A549 (cell line): ENCODE results near the gene CTNNBL1. TPM values are rescaled to one million over a fixed set of nuclear protein-coding genes. Genes with fewer than 3 reads are reported as not detected.

Experiments used
- ATAC-seq, 2 experiments: fragments of 200-7000 bp in 1 of 2; fragments of >200 bp in 1 of 2; cut with Nextera tagmentation in 1 of 2; cut with Tn5 transposase in 1 of 2; 3 replicates each; pipeline versions ENCODE4 v1.8.0 to v1.9.1; 2018 to 2020; ENCODE audit warnings: mild to moderate bottlenecking in 1 of 2, moderate library complexity in 1 of 2
- CTCF ChIA-PET: fragments of 300-600 bp; sonication (Branson Sonifier 250); formaldehyde crosslinking; extraction: SDS; loops from one replicate; lab custom pipeline; 2021; ENCODE audit warnings: antibody characterized with exemption, inconsistent platforms; lab: Yijun Ruan, JAX
- POLR2A ChIA-PET: fragments of 350-600 bp; formaldehyde crosslinking; extraction: SDS; loops from one replicate; lab custom pipeline; 2021; ENCODE audit warnings: antibody characterized with exemption, inconsistent platforms; lab: Yijun Ruan, JAX
- DNase-seq, 2 experiments: peaks; one replicate each; pipeline versions ENCODE4 v3.0.0 to v3.0.0-alpha.2; 2011 to 2016; ENCODE audit warnings: low read depth in 1 of 2, low spot score in 1 of 2
- FAIRE-seq: peaks from 2 replicates; lab custom pipeline; 2011; peaks lifted over from hg19 to GRCh38; lab: Jason Lieb, UNC
- H3K27ac ChIP-seq, 2 experiments: fragments of >200 bp; sonication (Bioruptor Twin); formaldehyde crosslinking; 3 replicates each; pipeline ENCODE4 v1.5.1; 2016 to 2017
- H3K4me1 ChIP-seq: fragments of >200 bp; sonication (Bioruptor Twin); formaldehyde crosslinking; 3 replicates; pipeline ENCODE4 v1.6.1; 2016
- H3K4me2 ChIP-seq: fragments of >200 bp; sonication (Bioruptor Twin); formaldehyde crosslinking; 3 replicates; pipeline ENCODE4 v1.6.1; 2016
- H3K4me3 ChIP-seq: fragments of >200 bp; sonication (Bioruptor Twin); formaldehyde crosslinking; 3 replicates; pipeline ENCODE4 v1.5.1; 2016
- H3K9me3 ChIP-seq: fragments of >200 bp; sonication (Bioruptor Twin); formaldehyde crosslinking; 3 replicates; pipeline ENCODE4 v1.6.1; 2016
- ATOH8 ChIP-seq: fragments of 250-450 bp; sonication (Bioruptor Pico); IDR thresholded peaks from 2 replicates; pipeline ENCODE4 v1.5.0; 2020; ENCODE audit warnings: low read depth, mild to moderate bottlenecking, moderate library complexity
- BHLHE40 ChIP-seq: IDR thresholded peaks from 2 replicates; pipeline ENCODE4 v1.6.1; 2012; ENCODE audit warnings: low read depth, low read length, inconsistent platforms
- EP300 ChIP-seq, 2 experiments: fragments of >200 bp; sonication (Bioruptor Twin); formaldehyde crosslinking; IDR thresholded peaks; 2 replicates in 1 of 2; 3 replicates in 1 of 2; pipeline ENCODE4 v1.6.1; 2016 to 2017
- HDAC2 ChIP-seq: fragments of 200-600 bp; sonication (generic); IDR thresholded peaks from 2 replicates; pipeline ENCODE4 v1.6.1; 2016
- HOXB13 ChIP-seq: fragments of 250-450 bp; sonication (Bioruptor Pico); IDR thresholded peaks from 2 replicates; pipeline ENCODE4 v1.5.0; 2020; ENCODE audit warnings: low read depth, mild to moderate bottlenecking, moderate library complexity
- MYC ChIP-seq: IDR thresholded peaks from 2 replicates; pipeline ENCODE4 v1.6.1; 2012; ENCODE audit warnings: mild to moderate bottlenecking, inconsistent platforms, low read length, improper control_type of control experiment, borderline replicate concordance
- PBX3 ChIP-seq: IDR thresholded peaks from 2 replicates; pipeline ENCODE4 v1.6.1; 2012
- POLR2A ChIP-seq: IDR thresholded peaks from 2 replicates; pipeline ENCODE4 v1.6.1; 2012; ENCODE audit warnings: mild to moderate bottlenecking, low read length
- RAD21 ChIP-seq, 2 experiments: fragments of >200 bp in 1 of 2; sonication (Bioruptor Twin) in 1 of 2; formaldehyde crosslinking in 1 of 2; IDR thresholded peaks in 1 of 2; conservative IDR thresholded peaks in 1 of 2; 2 replicates in 1 of 2; 3 replicates in 1 of 2; pipeline ENCODE4 v1.6.1; 2012 to 2018; ENCODE audit warnings: inconsistent platforms in 1 of 2
- RCOR1 ChIP-seq: fragments of 150-350 bp; IDR thresholded peaks from 2 replicates; pipeline ENCODE4 v1.6.1; 2014; ENCODE audit warnings: antibody characterized with exemption, low read length, low read depth
- REST ChIP-seq: fragments of 200-600 bp; sonication (generic); IDR thresholded peaks from 2 replicates; pipeline ENCODE4 v1.6.1; 2016; ENCODE audit warnings: antibody characterized with exemption, mild to moderate bottlenecking, moderate library complexity
- SMC3 ChIP-seq: fragments of >200 bp; sonication (Bioruptor Twin); formaldehyde crosslinking; IDR thresholded peaks from 3 replicates; pipeline ENCODE4 v1.6.1; 2018; ENCODE audit warnings: inconsistent platforms
- SREBF2 ChIP-seq: fragments of 450-650 bp; IDR thresholded peaks from 2 replicates; pipeline ENCODE4 v1.6.1; 2014; ENCODE audit warnings: mild to moderate bottlenecking, moderate library complexity
- USF2 ChIP-seq: fragments of 450-650 bp; IDR thresholded peaks from 2 replicates; pipeline ENCODE4 v1.6.1; 2014; ENCODE audit warnings: antibody characterized with exemption
- ZC3H11A ChIP-seq: fragments of 450-650 bp; IDR thresholded peaks from 2 replicates; pipeline ENCODE4 v1.6.1; 2014; ENCODE audit warnings: antibody characterized with exemption, mild to moderate bottlenecking
- ZFP36 ChIP-seq: fragments of 450-650 bp; IDR thresholded peaks from 2 replicates; pipeline ENCODE4 v1.6.1; 2014; ENCODE audit warnings: borderline replicate concordance; ENCODE audit not compliant: partially characterized antibody
- ZNF302 ChIP-seq: fragments of 250-450 bp; sonication (Bioruptor Pico); IDR thresholded peaks from 2 replicates; pipeline ENCODE4 v1.9.0; 2021; ENCODE audit warnings: inconsistent platforms, mild to moderate bottlenecking, moderate library complexity
- WGBS: methylation state at CpG from one replicate; pipeline ENCODE4 v1.1.6; 2017; ENCODE audit errors: missing lambda C conversion rate; 5-methylcytosine and 5-hydroxymethylcytosine counted together
- polyA plus RNA-seq, 4 experiments: library from polyadenylated mRNA; depleted of rRNA in 3 of 4; stranded (reverse); fragments of >200 nt; fragmentation: RNase III in 1 of 4; extraction: RNeasy Plus Mini Kit Qiagen cat#74134 plus additional on column Dnase treatment in 1 of 4; gene quantifications; 2 replicates in 3 of 4; 3 replicates in 1 of 4; pipeline ENCODE4 v1.2.3, GENCODE V29; 2011 to 2017

The CTNNBL1 gene
- polyA plus RNA-seq, 2 of the 4 experiments (the other 2 are of a cell fraction): 41.0 to 59.9 TPM

GRCh38 chr20:37868851-37869333, 175.1 kb downstream of the CTNNBL1 start:
- ATAC-seq (no peak), FAIRE-seq (no peak), DNase-seq (no peak)
- no peaks in the 10 kb centered on the region for H3K4me1 ChIP-seq
- H3K4me2 ChIP-seq: no peak overlapping the region
- CTCF ChIA-PET: no interaction called here
- H3K27ac ChIP-seq: no peak overlapping the region
- WGBS: 82% methylated on average over 3 of the region's 3 CpGs
- POLR2A ChIA-PET: no interaction called here
- TF ChIP-seq ATOH8 (no peak), PBX3 (no peak), HOXB13 (no peak), POLR2A (no peak), ZFP36 (no peak), BHLHE40 (no peak), EP300 (IDR thresholded peaks at IDR 0.05) (no peak)
- no peak overlapping the region for H3K4me3 ChIP-seq
- H3K9me3 ChIP-seq: no peaks in the 10 kb centered on the region

- 76% methylated on average over 4 of the region's 6 CpGs for WGBS
- ChIA-PET POLR2A (no interaction called here), CTCF (interaction anchor here (0.7 kb wide), 1 partner anchor 122 kb away, joined by 3 read pairs; no protein-coding TSS in a partner anchor)
- no peaks in the 10 kb centered on the region for H3K9me3 ChIP-seq
- H3K27ac ChIP-seq: no peak overlapping the region
- H3K4me3 ChIP-seq: no peak overlapping the region
- ATAC-seq (no peak), FAIRE-seq (no peak), DNase-seq (no peak)
- H3K4me2 ChIP-seq: no peak overlapping the region
- H3K4me1 ChIP-seq: no peaks in the 10 kb centered on the region
- TF ChIP-seq SREBF2: no peak
- no peak for TF ChIP-seq RAD21 (conservative IDR thresholded peaks at IDR 0.05 in 1 of 2, IDR thresholded peaks at IDR 0.05 in 1 of 2)
- no peak for TF ChIP-seq ATOH8
- no peak for TF ChIP-seq SMC3
- no peak for TF ChIP-seq USF2
- TF ChIP-seq ZNF302: no peak
- TF ChIP-seq REST: no peak
- TF ChIP-seq ZC3H11A: no peak
- TF ChIP-seq HDAC2: no peak
- TF ChIP-seq MYC: no peak
- no peak for TF ChIP-seq RCOR1
These were observed 175.6 kb downstream of the CTNNBL1 start for GRCh38 chr20:37869334-37869861.
